GM18951 (cell line): ENCODE results near the gene CCDC178.
"Not testable (repeated sequence)": the region's sequence is repeated elsewhere in the genome, so short reads cannot be mapped to it uniquely, and the experiment has no call there.

ENCODE experiments used
- POLR2A ChIP-seq: IDR thresholded peaks from 4 replicates; pipeline ENCODE4 v1.6.1; 2011; ENCODE audit warnings: mild to moderate bottlenecking; ENCODE audit not compliant: insufficient read length, insufficient read depth; ENCODE audit errors: extremely low read depth
- in situ Hi-C: fragments of 300-500 bp; cut with MboI; formaldehyde crosslinking; loops from one replicate; pipeline ENCODE4 v1.12.0; 2022; ENCODE audit warnings: low sequenced_read_pairs, mixed read lengths, inconsistent platforms; ENCODE audit not compliant: unreplicated experiment

The CCDC178 gene

GRCh38 chr18:33157893-33158292 is 282.6 kb downstream of the CCDC178 start:
- in situ Hi-C loops = no loop called here

DNA sequence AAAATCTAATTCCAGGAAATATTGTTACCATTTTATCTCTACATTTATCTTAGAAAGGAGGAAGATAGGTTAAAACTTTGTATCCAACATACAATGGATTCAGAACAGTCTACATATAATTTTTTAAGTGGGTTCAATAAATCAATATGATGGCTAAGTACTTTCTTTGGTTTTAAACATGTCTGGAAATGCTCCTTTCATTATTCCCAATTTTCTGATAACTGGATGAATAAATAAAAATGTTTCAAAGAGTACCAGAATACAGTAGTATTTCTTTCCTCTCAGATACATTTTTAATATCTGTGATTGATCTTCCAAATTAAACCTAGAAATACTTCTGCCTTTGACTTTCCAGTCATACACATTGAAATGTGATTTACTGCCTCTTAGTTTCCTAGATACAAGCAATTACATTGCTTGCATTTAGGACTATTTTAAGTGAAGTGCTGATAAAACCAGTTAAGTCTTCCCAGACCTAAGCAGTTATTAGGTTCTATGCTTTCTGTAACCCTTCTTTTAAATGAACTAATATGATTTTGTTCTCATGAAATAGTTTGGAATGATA is 283.5 kb downstream of the CCDC178 start:
- in situ Hi-C loops = no loop called here
- no peak for TF ChIP-seq POLR2A

More at GRCh38 chr18:33157893-33158292, 282.6 kb downstream of the CCDC178 start:
- TF ChIP-seq POLR2A = no peak

DNA sequence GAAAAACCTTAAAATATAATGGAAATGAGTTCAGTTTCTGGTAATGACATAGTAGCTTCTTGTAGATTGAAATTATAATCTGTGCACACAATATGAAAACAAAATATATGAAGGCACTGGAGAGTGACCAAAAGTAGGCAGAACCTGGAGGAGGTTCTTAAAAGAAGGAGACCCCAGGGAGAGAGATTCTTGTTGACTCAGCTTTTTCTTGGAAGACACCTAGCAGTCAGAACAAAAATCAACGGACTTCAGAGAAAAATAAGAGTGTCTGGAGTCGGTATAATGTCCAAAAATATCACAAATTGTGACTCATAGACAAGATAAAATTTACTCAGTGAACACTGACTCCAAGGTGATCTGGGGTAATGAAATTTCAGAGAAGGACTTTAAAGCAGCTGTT is 286.5 kb downstream of the CCDC178 start:
- TF ChIP-seq POLR2A = no peak
- in situ Hi-C loops = no loop called here

GRCh38 chr18:33152376-33152775 is 288.1 kb downstream of the CCDC178 start:
- TF ChIP-seq POLR2A = no peak
- in situ Hi-C loops = no loop called here

DNA sequence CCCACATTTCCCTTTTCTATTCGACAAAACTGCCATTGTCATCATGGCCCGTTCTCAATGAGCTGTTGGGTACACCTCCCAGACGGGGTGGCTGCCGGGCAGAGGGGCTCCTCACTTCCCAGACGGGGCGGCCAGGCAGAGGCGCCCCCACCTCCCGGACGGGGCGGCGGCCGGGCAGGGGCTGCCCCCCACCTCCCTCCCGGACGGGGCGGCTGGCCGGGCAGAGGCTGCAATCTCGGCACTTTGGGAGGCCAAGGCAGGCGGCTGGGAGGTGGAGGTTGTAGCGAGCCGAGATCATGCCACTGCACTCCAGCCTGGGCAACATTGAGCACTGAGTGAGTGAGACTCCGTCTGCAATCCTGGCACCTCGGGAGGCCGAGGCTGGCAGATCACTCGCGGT is 292.7 kb downstream of the CCDC178 start:
- in situ Hi-C loops = not testable (repeated sequence)

DNA sequence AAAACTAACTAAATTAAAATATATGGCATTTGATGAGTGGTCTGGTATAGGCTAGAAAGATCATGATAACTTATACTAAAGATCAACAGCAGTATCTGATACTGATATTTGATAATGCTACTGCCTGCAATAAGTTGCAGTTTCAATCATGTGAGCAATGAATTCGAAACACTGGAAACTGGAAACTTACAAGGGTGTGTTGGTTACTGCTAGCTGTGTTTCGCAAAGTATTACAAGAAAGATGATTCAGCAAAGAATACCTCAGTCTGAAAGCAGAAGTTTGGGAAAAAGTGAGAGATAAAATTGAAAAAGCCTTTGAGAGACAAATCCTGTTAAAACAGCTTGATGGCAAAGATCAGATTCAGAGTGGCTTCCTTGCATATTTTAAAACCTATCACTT is 294.5 kb downstream of the CCDC178 start:
- no peak for TF ChIP-seq POLR2A
- in situ Hi-C loops = no loop called here

GRCh38 chr18:33135951-33136660 is 304.4 kb downstream of the CCDC178 start:
- in situ Hi-C loops = no loop called here
- no peak for TF ChIP-seq POLR2A

GRCh38 chr18:33132657-33133056 is 307.9 kb downstream of the CCDC178 start:
- in situ Hi-C loops = no loop called here
- TF ChIP-seq POLR2A = no peak

GRCh38 chr18:33128581-33128980 is 311.9 kb downstream of the CCDC178 start:
- in situ Hi-C loops = no loop called here
- no peak for TF ChIP-seq POLR2A

- TF ChIP-seq POLR2A = no peak
- in situ Hi-C loops = no loop called here
Observed at GRCh38 chr18:33123862-33124518, 316.5 kb downstream of the CCDC178 start.

- TF ChIP-seq POLR2A = no peak
- in situ Hi-C loops = no loop called here
Observed at GRCh38 chr18:33116376-33116775, 324.1 kb downstream of the CCDC178 start.

- in situ Hi-C loops = no loop called here
- TF ChIP-seq POLR2A = no peak
Observed at GRCh38 chr18:33115917-33116316, 324.6 kb downstream of the CCDC178 start.

- in situ Hi-C loops = no loop called here
- TF ChIP-seq POLR2A = no peak
Observed at GRCh38 chr18:33115476-33115875, 325.0 kb downstream of the CCDC178 start.

DNA sequence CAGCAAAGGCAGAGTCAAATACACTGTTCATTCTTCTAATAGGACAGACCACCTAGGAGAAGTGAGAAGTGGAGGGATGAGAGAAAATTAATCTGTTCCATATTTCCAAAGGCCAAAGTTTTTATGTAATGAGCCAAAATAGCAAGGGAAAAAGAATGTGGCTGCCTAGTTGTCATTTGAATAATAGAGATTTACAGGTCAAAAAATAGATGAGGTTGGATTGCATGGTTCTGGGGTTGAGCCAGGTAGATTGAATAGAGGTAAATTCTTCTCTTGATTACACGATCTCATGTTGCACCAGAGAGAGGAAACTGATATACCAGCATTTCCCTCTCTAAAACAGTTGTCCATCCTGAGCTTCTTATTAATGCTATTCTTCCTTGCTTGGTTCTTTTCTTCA is 325.8 kb downstream of the CCDC178 start:
- no peak for TF ChIP-seq POLR2A
- in situ Hi-C loops = no loop called here
